ENCODE data around the gene CTNNA1.

DNA sequence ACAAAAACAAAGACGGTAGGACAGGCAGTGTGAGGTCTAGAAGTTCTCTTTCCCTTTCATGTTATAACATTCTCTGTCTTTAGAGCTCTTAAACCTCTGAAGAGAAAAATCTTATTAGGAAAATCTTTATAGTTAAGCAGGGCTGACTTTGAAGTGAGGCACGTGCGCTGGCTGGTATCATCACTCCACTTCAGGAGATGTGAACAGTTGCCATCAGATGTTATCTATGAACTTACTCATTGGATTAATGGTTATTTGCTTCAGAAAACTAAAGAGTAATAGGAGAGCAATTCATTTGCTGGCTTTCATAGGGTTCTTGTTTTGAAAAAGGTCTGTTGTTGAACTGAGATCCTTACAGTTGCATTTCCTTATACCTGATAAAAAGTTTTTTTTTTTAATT, 96.2 kb downstream of the CTNNA1 start:
- TF ChIP-seq, protein P1, sequence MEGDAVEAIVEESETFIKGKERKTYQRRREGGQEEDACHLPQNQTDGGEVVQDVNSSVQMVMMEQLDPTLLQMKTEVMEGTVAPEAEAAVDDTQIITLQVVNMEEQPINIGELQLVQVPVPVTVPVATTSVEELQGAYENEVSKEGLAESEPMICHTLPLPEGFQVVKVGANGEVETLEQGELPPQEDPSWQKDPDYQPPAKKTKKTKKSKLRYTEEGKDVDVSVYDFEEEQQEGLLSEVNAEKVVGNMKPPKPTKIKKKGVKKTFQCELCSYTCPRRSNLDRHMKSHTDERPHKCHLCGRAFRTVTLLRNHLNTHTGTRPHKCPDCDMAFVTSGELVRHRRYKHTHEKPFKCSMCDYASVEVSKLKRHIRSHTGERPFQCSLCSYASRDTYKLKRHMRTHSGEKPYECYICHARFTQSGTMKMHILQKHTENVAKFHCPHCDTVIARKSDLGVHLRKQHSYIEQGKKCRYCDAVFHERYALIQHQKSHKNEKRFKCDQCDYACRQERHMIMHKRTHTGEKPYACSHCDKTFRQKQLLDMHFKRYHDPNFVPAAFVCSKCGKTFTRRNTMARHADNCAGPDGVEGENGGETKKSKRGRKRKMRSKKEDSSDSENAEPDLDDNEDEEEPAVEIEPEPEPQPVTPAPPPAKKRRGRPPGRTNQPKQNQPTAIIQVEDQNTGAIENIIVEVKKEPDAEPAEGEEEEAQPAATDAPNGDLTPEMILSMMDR (IDR thresholded peaks at IDR 0.05): no peak
- no peak for TF ChIP-seq POLR2A (IDR thresholded peaks at IDR 0.05)

All from lower leg skin (tissue), 3 donors.